Astrocyte of the cerebellum (primary cell): ENCODE results near the gene ISYNA1.
A peak's percentile ranks its signal among the peaks of the same experiment; 100 is the strongest.

Experiments used
- DNase-seq: peaks from one replicate; pipeline ENCODE4 v3.0.0-alpha.2; 2011; ENCODE audit warnings: low read depth
- H3K4me3 ChIP-seq: 2 replicates; pipeline ENCODE4 v1.5.1; 2011; ENCODE audit warnings: mild to moderate bottlenecking, low read depth, low read length, moderate library complexity
- CTCF ChIP-seq: IDR thresholded peaks from 2 replicates; pipeline ENCODE4 v1.5.1; 2012; ENCODE audit warnings: low read length, low read depth, moderate library complexity, mild to moderate bottlenecking; ENCODE audit errors: missing control alignments
- in situ Hi-C: cut with HindIII; loops from 2 replicates; pipeline ENCODE4 v1.10.0; 2017; ENCODE audit warnings: low sequenced_read_pairs

The ISYNA1 gene

GRCh38 chr19:18428173-18428786 is 9.7 kb downstream of the ISYNA1 start:
- TF ChIP-seq CTCF: no peak
- no peak overlapping the region for H3K4me3 ChIP-seq
- DNase-seq: no peak
- in situ Hi-C loops: no loop called here

- no peak for DNase-seq
- TF ChIP-seq CTCF: no peak
- in situ Hi-C loops: no loop called here
- no peak overlapping the region for H3K4me3 ChIP-seq
These were observed 10.2 kb downstream of the ISYNA1 start for GRCh38 chr19:18427743-18428113.

GRCh38 chr19:18427080-18427742 is 10.7 kb downstream of the ISYNA1 start:
- in situ Hi-C loops: no loop called here
- no peak overlapping the region for H3K4me3 ChIP-seq
- no peak for TF ChIP-seq CTCF
- no peak for DNase-seq

GRCh38 chr19:18426416-18426767 is 11.5 kb downstream of the ISYNA1 start:
- TF ChIP-seq CTCF: no peak

DNA sequence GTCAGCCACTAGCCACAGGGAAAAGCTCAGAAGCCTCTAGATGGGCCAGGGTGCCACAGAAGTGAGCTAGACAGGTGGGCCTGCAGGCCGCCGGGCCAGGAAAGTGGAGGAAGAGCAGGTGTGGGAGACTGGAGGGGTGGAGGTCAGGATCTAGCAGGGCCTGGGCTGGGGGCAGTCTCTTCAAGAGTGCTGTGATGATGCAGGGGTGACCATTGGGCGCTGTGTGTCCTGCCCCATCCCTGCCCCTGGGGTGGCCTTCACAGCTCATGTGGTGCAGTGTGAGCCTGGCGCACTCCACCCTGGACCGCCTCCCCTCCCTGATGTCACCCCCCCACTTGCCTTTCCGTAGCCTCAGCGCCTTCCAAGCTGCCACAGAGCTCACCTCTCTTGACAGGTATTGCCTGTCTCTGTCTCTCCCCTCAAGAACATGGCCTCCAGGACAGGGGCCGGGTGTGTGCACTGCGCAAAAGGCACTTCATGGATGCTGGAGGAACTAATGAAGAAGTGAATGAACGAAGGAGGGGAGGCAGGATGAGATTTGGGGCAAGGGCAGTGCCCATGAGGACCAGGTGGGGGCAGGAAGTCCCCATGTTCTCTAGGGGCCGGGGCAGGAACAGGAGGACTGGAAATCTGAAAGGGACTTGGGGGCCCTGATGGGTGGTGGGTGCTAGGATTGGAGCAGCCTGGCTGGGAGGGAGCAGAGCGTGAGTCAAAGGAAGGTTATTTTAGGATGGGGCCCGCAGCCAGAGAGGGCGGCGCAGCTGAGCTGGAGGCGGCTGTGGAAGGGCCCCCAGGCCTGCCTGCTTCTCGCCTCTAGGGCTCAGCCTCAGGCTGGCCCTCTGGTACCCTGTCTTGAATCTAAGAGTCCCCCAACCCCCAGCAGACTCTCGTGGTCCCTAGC is 12.2 kb downstream of the ISYNA1 start:
- no peak for DNase-seq
- no peak overlapping the region for H3K4me3 ChIP-seq
- in situ Hi-C loops: no loop called here
- TF ChIP-seq CTCF: peak; percentile 3

More at GRCh38 chr19:18426416-18426767, 11.5 kb downstream of the ISYNA1 start:
- no peak for DNase-seq
- in situ Hi-C loops: no loop called here
- no peak overlapping the region for H3K4me3 ChIP-seq

- no peak for TF ChIP-seq CTCF
These were observed 12.9 kb downstream of the ISYNA1 start for GRCh38 chr19:18424890-18425514.

More at GRCh38 chr19:18424890-18425514, 12.9 kb downstream of the ISYNA1 start:
- in situ Hi-C loops: no loop called here
- H3K4me3 ChIP-seq: no peak overlapping the region
- DNase-seq: no peak
